ENCODE data around the gene GPR68.
A peak's percentile ranks its signal among the peaks of the same experiment; 100 is the strongest.
"Not testable (repeated sequence)": the region's sequence is repeated elsewhere in the genome, so short reads cannot be mapped to it uniquely, and the experiment has no call there.

The GPR68 gene

GRCh38 chr14:91273273-91273884 is 28.9 kb upstream of the GPR68 start:
- no peak for DNase-seq (ENCODE audit: extremely low read depth in 1 of 2, low read depth in 1 of 2)

- no peak for DNase-seq (ENCODE audit: extremely low read depth in 1 of 2, low read depth in 1 of 2)
These were observed 28.1 kb upstream of the GPR68 start for GRCh38 chr14:91272341-91273272.

- no peak for DNase-seq (ENCODE audit: extremely low read depth in 1 of 2, low read depth in 1 of 2)
These were observed 27.1 kb upstream of the GPR68 start for GRCh38 chr14:91271639-91272038.

DNA sequence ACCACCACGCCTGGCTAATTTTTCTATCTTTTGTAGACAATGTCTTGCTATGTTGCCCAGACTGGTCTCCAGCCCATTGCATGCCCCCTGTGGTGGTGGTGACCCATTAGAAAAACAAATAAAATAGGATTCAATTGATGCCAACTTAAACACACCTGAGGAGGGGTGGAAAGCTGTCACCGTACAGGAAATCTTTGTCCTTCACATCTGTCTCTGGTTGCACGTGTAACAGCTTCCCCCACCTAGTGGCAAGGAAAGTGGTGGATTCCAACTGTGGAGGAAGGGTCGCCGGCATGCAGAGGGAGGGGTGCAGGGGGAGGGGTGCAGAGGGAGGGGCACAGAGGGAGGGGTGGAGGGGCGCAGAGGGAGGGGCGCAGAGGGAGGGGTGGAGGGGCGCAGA is 26.1 kb upstream of the GPR68 start:
- DNase-seq (ENCODE audit: extremely low read depth in 1 of 2, low read depth in 1 of 2), result no peak

- DNase-seq (ENCODE audit: extremely low read depth in 1 of 2, low read depth in 1 of 2), result no peak
These were observed 25.7 kb upstream of the GPR68 start for GRCh38 chr14:91270188-91270587.

DNA sequence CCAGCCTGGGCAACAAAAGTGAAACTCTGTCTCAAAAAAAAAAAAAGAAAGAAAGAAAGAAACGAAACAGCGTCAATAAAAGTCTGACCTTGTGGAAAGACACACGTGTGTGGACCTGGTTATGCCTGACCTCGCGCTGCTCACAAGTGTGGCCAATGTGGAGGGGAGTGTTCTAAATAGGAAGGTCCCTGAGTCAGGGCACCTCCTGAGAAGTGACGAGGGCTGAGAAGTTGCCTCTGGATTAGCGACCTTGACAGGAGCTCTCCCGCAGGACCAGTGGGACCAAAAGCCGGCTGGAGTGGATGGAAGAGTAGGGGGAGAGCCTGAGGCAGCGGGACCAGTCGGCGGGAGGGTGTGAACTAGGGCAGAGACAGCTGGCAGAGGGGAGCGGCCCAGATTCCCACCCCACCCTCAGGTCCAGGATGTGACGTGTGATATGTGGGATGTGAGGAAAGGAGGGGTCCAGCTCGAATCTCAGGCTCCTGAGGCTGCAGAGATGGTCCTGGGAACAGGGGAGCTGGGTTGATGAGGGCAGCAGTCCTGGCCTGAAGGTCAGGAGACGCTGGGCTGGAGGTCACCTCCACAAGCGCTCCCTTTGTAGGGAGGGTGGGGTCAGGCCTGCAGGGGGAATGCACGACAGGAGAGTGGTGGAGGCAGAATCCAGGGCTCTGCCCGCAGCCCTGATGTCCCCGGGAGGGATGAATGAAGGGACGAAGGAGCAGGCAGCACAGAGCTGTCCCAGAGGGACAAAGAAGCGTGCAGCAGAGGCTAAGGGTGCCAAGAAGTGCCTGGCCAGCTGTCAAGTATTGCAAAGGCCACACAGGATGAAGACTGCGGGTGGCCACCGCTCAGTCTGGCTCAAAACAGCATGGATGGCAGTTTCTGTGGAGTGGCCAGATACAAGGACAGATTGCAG is 24.8 kb upstream of the GPR68 start:
- DNase-seq (ENCODE audit: extremely low read depth in 1 of 2, low read depth in 1 of 2), result no peak

DNA sequence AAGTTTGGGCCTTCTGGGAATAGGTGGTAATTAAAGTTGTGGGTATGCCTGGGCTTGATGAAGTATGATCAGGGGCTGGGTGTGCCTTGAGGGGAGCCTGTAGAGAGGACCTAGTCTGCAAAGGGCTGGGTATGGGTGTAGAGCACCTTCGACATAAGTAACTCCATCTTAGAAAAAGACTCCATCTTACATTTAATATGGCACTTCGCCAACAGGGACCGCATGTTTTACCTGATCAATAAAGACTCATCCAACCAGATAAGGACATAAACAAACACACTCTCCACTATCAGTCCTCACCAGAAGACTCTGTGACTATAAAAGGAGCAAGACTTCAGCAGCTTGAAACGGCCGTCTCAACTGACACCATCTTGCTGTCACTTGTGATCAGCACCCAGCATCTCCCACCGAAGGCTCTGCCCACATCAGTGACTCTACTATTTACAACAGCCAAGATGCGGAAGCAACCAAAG is 23.5 kb upstream of the GPR68 start:
- no peak for DNase-seq (ENCODE audit: extremely low read depth in 1 of 2, low read depth in 1 of 2)

DNA sequence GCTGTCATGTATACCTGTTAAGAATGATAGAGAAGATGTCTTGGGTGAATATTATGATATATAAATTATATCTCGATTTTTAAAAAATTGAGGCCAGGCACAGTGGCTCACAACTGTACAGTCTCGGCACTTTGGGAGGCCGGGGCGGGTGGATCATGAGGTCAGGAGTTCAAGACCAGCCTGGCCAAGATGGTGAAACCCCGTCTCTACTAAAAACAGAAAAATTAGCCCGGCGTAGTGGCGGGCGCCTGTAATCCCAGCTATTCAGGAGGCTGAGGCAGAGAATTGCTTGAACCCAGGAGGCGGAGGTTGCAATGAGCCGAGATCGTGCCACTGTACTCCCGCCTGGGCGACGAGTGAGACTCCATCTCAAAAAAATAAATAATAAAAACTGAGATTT is 21.8 kb upstream of the GPR68 start:
- not testable (repeated sequence) for DNase-seq (ENCODE audit: extremely low read depth in 1 of 2, low read depth in 1 of 2)

GRCh38 chr14:91265404-91265803 is 20.9 kb upstream of the GPR68 start:
- no peak for DNase-seq (ENCODE audit: extremely low read depth in 1 of 2, low read depth in 1 of 2)

DNA sequence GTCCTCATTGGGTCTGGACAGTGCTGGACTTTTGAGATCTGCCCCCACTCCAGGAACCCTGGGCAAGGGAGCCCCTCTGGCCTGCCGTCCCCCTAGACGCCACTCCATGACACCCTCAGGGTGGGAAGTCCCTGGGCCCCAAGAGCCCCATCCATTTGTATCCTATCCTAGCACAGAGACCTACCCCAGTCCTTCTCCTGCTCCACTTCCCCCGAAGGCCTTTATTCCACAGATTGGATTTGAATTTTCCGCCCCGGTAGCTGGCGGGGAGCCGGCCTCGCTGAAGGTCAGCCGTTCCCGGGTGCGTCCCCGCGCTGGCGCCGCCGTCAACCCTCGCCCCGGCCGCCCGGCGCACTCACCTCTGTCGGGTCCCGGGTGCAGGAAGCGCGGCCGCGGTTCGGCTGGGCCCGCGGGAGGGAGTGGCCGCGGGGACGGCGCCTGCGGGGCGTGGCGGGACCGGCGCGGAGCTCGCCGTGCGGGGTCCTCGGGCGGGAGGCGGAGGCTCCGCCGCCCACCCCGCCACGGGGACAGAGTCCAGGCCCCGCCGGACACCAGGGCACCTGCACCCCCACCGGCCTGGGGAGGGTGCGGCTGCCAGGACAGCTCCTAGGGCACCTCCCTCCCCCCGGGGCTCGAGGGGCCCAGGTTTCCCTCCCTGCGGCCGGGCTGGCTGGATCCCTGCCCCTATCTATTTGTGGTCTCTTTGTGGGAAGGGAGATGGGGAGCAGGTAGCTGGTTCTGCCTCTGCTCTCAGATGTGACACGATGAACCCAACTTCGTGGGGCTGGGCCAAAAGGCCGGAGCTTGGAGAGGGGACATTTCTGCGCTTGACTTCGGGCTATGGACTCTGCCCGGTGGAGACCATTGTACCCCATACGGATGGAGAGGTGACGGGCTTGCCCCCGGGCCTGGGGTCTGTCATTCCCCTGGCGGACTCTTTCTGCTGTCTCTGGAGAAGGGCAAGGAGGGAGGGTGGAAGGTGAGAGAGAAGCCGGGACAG is 19.9 kb upstream of the GPR68 start:
- no peak for DNase-seq (ENCODE audit: extremely low read depth in 1 of 2, low read depth in 1 of 2)

- no peak for DNase-seq (ENCODE audit: extremely low read depth in 1 of 2, low read depth in 1 of 2)
These were observed 18.8 kb upstream of the GPR68 start for GRCh38 chr14:91263329-91263728.

DNA sequence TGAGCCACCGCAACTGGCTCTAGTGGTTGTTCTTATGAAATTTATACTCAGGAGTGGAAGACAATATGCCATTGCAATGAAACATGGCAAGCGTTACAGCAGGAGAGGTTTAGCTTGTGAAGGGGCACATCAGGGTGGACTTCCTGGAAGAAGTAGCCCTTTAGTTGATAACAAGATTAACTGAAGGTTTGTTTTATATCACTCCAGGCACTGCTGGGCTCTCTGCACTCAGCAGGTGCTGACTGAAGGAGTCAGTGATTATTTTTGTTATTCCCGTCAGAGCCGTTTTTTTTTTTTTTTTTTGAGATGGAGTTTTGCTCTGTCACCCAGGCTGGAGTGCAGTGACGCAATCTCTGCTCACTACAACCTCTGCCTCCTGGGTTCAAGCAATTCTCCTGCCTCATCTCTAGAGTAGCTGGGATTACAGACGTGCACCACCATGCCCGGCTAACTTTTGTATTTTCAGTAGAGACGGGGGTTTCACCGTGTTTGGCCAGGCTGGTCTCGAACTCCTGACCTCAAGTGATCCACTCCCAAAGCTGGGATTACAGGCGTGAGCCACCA is 17.6 kb upstream of the GPR68 start:
- DNase-seq (ENCODE audit: extremely low read depth in 1 of 2, low read depth in 1 of 2), result no peak

DNA sequence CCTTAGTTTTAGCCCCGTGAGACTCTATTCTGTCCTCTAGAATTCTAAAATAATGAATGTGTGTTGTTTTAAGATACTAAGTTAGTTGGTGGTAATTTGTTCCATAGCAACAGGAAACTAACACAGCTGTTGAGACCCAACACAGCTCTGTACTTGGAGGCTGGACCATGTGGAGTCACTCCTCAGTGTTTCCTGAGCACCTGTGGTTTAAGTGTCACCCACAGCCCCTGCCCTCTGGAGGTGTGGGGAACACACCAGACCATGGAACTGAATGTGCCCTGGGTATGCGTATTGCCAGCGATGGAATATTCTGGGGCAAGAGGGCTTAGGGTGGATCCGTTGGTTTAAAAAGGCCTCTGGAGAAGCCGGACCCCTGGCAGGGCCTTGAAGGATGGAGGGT is 16.6 kb upstream of the GPR68 start:
- DNase-seq (ENCODE audit: extremely low read depth in 1 of 2, low read depth in 1 of 2), result peak in 1 of 2 donors; percentile 54

- DNase-seq (ENCODE audit: extremely low read depth in 1 of 2, low read depth in 1 of 2), result no peak
These were observed 14.4 kb upstream of the GPR68 start for GRCh38 chr14:91258876-91259275.

DNA sequence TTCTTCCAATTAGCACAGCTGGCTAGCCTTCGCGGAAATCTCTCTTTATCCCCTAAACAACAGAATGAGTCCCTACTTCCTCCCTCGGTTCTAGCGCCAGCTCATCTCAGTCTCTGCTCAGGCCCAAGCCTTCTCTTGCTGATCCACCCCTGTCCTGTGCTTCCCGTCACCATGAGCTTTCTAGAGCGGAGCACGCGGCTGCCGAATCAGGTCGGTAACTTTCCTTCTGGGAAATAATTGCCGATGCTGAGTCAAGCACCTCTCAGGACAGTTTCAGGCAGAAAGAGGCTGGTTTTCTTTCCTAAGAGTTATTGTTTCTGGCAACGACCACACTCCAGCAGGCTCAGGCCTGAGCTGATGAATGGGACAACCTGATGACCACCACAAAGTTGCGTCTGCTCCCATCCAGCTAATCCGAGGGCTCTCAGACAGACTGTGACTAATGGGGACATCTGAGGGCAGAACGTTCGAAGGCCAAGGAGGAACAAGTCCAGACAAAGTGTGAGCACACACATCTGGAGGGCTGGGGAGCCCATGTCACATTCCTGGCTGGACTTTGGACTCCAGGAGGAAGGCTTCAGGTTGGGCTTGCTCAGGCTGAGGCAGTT is 13.6 kb upstream of the GPR68 start:
- no peak for DNase-seq (ENCODE audit: extremely low read depth in 1 of 2, low read depth in 1 of 2)

GRCh38 chr14:91257328-91258010 is 13.0 kb upstream of the GPR68 start:
- no peak for DNase-seq (ENCODE audit: extremely low read depth in 1 of 2, low read depth in 1 of 2)

DNA sequence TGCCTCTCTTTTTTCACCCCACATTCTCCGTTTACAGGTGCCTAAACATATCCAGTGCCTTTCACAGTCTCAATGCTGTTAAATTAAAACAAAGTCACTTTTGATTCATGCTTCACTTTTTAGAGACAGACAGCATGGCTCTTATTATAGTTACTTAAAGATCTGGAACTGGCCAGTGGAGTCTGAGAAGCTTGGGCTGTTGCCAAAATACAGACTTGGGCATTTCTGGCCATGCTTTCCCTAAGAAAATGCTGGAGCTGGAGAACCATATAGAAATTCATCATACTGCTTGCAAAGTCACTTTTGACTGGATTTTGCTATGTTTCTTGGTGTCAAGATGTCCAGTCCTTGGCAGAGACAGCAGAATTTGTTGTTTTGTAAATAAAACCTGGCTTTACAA is 12.2 kb upstream of the GPR68 start:
- DNase-seq (ENCODE audit: extremely low read depth in 1 of 2, low read depth in 1 of 2), result no peak

DNA sequence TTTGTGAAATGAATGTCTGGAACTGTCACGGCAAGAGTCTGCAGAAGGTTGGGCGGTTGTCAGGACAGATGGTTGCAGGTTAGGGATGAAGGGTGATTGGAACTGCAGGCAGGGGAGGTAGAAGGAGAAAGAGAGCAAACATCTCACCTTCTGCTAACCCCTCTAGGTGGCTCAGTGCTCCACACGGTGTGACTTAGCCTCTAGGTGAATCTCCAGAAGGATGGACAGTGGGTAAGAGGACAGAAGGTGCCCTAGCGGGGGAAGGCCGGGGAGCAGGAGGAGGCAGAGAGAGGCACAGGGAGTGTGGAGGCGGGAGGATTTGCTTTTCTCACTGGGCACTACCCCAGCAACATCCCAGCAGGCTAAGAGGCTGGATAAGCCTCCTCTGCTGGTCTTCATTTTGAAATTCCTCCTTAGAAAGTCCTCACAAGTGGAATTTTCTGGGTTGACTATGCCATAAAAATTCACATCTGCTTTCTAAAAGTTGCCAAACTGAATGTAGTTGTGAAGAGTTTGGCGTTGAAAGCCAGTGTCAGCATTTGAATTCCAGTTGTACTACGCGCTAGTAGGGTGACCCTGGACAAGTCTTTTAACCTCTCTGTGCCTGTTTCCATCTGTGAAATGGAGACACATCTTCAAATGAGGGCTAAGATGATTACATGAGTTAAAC is 10.7 kb upstream of the GPR68 start:
- DNase-seq (ENCODE audit: extremely low read depth in 1 of 2, low read depth in 1 of 2), result no peak

Data from stimulated activated CD8-positive, alpha-beta memory T cell treated with anti-CD3 and anti-CD28 coated beads, Interleukin-7, amount 100 ng/mL, for 48 hours (primary cell).